Natural killer cell (primary cell): ENCODE data around the gene KRT16. TPM values are rescaled to one million over a fixed set of nuclear protein-coding genes. Genes with fewer than 3 reads are reported as not detected.

Experiments
- ATAC-seq, 3 donors: fragments of 150-1000 bp in 2 of 3; fragments of 200-7000 bp in 1 of 3; cut with Tn5 transposase; 1 replicate in 1 of 3; 2 replicates in 2 of 3; pipeline ENCODE4 v1.10.0; 2021; ENCODE audit warnings: mild to moderate bottlenecking in 2 of 3, moderate library complexity in 2 of 3
- DNase-seq, 2 donors: peaks; one replicate each; pipeline versions ENCODE4 v3.0.0 to v3.0.0-alpha.2; 2013 to 2021; ENCODE audit warnings: mixed read lengths in 1 of 2
- H3K27ac ChIP-seq: one replicate; pipeline ENCODE4 v1.5.1; 2013; ENCODE audit warnings: mild to moderate bottlenecking, low read length
- H3K27me3 ChIP-seq: one replicate; pipeline ENCODE4 v1.6.1; 2013; ENCODE audit warnings: low read length; ENCODE audit not compliant: control insufficient read depth, insufficient read depth
- H3K36me3 ChIP-seq: one replicate; pipeline ENCODE4 v1.6.1; 2013; ENCODE audit warnings: low read length; ENCODE audit not compliant: control insufficient read depth, insufficient read depth
- H3K4me1 ChIP-seq: one replicate; pipeline ENCODE4 v1.6.1; 2013; ENCODE audit warnings: low read length; ENCODE audit not compliant: control insufficient read depth, insufficient read depth
- H3K4me3 ChIP-seq: one replicate; pipeline ENCODE4 v1.5.1; 2013; ENCODE audit warnings: low read length
- H3K9me3 ChIP-seq: one replicate; pipeline ENCODE4 v1.6.1; 2013; ENCODE audit warnings: low read length; ENCODE audit not compliant: control insufficient read depth, insufficient read depth
- H3K27ac Mint-ChIP-seq, 2 donors: one replicate each; pipeline ENCODE4 v1.8.0; 2022; ENCODE audit warnings: mild to moderate bottlenecking in 2 of 2, mixed read lengths in 2 of 2, moderate library complexity in 1 of 2
- H3K27me3 Mint-ChIP-seq, 2 donors: one replicate each; pipeline ENCODE4 v1.8.0; 2022; ENCODE audit warnings: low read depth in 2 of 2, mixed read lengths in 2 of 2
- H3K36me3 Mint-ChIP-seq: one replicate; pipeline ENCODE4 v1.8.0; 2022; ENCODE audit warnings: mixed read lengths
- H3K4me1 Mint-ChIP-seq, 2 donors: one replicate each; pipeline ENCODE4 v1.8.0; 2022; ENCODE audit warnings: mixed read lengths in 2 of 2
- H3K4me3 Mint-ChIP-seq: one replicate; pipeline ENCODE4 v1.8.0; 2022; ENCODE audit warnings: mild to moderate bottlenecking, moderate library complexity, mixed read lengths
- H3K9me3 Mint-ChIP-seq, 2 donors: one replicate each; pipeline ENCODE4 v1.8.0; 2022; ENCODE audit warnings: mixed read lengths in 2 of 2
- CTCF ChIP-seq: fragments of 200-600 bp; IDR thresholded peaks from one replicate; pipeline ENCODE4 v1.8.0; 2022; ENCODE audit warnings: antibody characterized with exemption
- WGBS: methylation state at CpG from one replicate; pipeline ENCODE4 v1.1.7; 2013; ENCODE audit warnings: missing lambda C conversion rate; ENCODE audit not compliant: insufficient coverage; 5-methylcytosine and 5-hydroxymethylcytosine counted together
- intact Hi-C: fragments of 100-400 bp; cut with micrococcal nuclease; formaldehyde crosslinking; loops from one replicate; pipeline ENCODE4 v1.14.2; 2022
- total RNA-seq, 4 donors: library from RNA; stranded (reverse); fragments of 120-200 nt in 1 of 4; gene quantifications; one replicate each; pipeline versions ENCODE4 v1.2.3 to v1.2.4, GENCODE V29; 2013 to 2022

KRT16 gene
- total RNA-seq, 3 donors from 2014 or later (not counting 1 experiment from before 2014, with no cell fraction given), result not detected

DNA sequence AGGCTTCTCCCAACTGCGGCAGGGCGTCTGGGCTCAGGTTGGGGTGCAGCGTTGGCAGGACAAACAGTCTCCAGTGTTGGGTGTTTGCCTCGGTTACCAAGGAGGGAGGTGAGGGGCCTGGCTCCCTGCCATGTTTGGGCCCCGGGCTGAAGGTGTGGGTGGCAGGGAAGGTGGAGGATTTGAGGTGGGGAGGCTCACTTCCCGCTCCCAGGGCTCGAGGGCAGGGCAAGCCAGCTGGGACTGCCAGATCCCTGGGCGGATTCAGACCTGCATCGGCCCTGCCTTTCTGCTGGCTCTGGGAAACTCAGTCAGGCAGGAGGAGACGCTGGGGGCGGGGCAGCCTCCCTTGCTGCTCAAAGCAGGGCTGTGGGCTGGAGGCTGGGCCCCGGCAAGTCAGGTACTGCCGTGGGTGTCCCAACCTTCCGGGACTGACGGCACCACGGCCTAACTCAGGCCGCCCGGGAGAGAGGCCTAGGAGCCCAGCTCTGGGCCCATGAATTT lies 43.1 kb upstream of the KRT16 start:
- Histone ChIP-seq H3K4me1 (no peaks in the 10 kb centered on the region), H3K4me3 (no peak overlapping the region), H3K9me3 (no peaks in the 10 kb centered on the region), H3K36me3 (no peaks in the 10 kb centered on the region), H3K27ac (no peak overlapping the region), H3K27me3 (no peaks in the 10 kb centered on the region)
- Mint-ChIP-seq H3K4me3 (no peak overlapping the region), H3K27ac (no peak overlapping the region), H3K9me3 (no peaks in the 10 kb centered on the region), H3K36me3 (no peaks in the 10 kb centered on the region), H3K27me3 (no peaks in the 10 kb centered on the region), H3K4me1 (no peaks in the 10 kb centered on the region)
- WGBS, result 84% methylated on average over 18 of the region's 18 CpGs
- intact Hi-C loops, result no loop called here
- TF ChIP-seq CTCF, result no peak
- no peak for DNase-seq
- ATAC-seq, result no peak

GRCh38 chr17:41654678-41655607 lies 42.4 kb upstream of the KRT16 start:
- Mint-ChIP-seq H3K4me1 (no peaks in the 10 kb centered on the region), H3K27me3 (no peaks in the 10 kb centered on the region), H3K4me3 (no peak overlapping the region), H3K9me3 (no peaks in the 10 kb centered on the region), H3K36me3 (no peaks in the 10 kb centered on the region), H3K27ac (no peak overlapping the region)
- Histone ChIP-seq H3K4me3 (no peak overlapping the region), H3K4me1 (no peaks in the 10 kb centered on the region), H3K27ac (no peak overlapping the region), H3K36me3 (no peaks in the 10 kb centered on the region), H3K27me3 (no peaks in the 10 kb centered on the region), H3K9me3 (no peaks in the 10 kb centered on the region)
- intact Hi-C loops, result no loop called here
- ATAC-seq, result no peak
- 88% methylated on average over 24 of the region's 24 CpGs for WGBS
- no peak for DNase-seq
- no peak for TF ChIP-seq CTCF

DNA sequence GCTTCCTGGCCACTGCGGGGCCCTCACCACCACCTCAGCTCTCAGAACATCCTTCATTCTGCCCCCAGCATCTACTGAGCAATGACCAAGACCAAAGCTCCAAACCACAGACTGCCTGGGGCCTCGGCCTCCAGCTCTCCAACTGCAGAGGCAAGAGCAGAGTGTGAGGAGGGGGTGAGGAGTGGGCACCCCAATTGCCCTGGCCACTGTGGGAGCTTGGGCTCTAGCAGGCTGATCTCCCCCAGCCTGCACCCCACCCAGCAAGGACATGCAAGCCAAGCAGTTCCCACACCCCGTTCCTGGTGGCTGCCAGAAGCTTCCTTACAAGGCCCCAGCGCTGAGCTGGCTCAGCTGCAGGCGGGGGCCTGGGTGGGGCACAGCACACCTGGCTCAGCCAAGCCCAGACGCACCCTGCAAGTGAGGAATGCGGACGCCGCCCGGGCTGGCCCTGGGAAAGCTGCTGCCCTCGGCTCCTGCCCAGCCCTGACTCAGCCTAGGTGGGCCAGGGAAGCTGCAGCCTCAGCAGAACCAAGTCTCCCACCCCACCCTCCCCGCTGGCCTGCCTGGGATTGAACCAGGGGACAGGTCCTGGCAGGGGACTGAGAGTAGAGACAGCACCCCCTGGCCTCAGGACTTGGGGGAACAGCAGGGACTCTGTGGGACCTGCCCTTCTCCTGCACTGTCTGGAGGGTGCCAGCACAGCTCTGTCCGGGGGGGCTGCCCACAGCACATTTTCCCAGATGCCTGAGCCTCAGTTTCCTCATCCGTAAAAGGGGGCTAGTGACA lies 41.5 kb upstream of the KRT16 start:
- Histone ChIP-seq H3K4me3 (no peak overlapping the region), H3K27ac (no peak overlapping the region), H3K4me1 (no peaks in the 10 kb centered on the region), H3K9me3 (no peaks in the 10 kb centered on the region), H3K36me3 (no peaks in the 10 kb centered on the region), H3K27me3 (no peaks in the 10 kb centered on the region)
- WGBS, result 78% methylated on average over 14 of the region's 14 CpGs
- Mint-ChIP-seq H3K27ac (no peak overlapping the region), H3K27me3 (no peaks in the 10 kb centered on the region), H3K4me3 (no peak overlapping the region), H3K36me3 (no peaks in the 10 kb centered on the region), H3K9me3 (no peaks in the 10 kb centered on the region), H3K4me1 (no peaks in the 10 kb centered on the region)
- no peak for TF ChIP-seq CTCF
- intact Hi-C loops, result no loop called here
- ATAC-seq, result no peak
- no peak for DNase-seq
